CD4-positive, alpha-beta T cell (primary cell): Measurements from ENCODE around the gene GTF2E1. TPM values are rescaled to one million over a fixed set of nuclear protein-coding genes. Genes with fewer than 3 reads are reported as not detected.
"Not testable (repeated sequence)": the region's sequence is repeated elsewhere in the genome, so short reads cannot be mapped to it uniquely, and the experiment has no call there.

ENCODE experiments used
- ATAC-seq: fragments of 200-7000 bp; cut with Tn5 transposase; one replicate; pipeline ENCODE4 v1.10.0; 2022; ENCODE audit warnings: mild to moderate bottlenecking; ENCODE audit not compliant: poor library complexity
- CTCF ChIA-PET: fragments of 350-600 bp; sonication (Branson Sonifier 250); formaldehyde crosslinking; loops from one replicate; lab custom pipeline; 2021; ENCODE audit warnings: antibody characterized with exemption, inconsistent platforms; lab: Charles Lee
- POLR2A ChIA-PET: fragments of 350-600 bp; sonication (Branson Sonifier 250); formaldehyde crosslinking; loops from one replicate; lab custom pipeline; 2021; ENCODE audit warnings: antibody characterized with exemption, inconsistent platforms; lab: Charles Lee
- DNase-seq, 14 experiments: peaks; one replicate each; pipeline ENCODE4 v3.0.0-alpha.2; 2013 to 2020; ENCODE audit warnings: mixed read lengths in 2 of 14
- H3K27ac ChIP-seq, 2 donors: one replicate each; pipeline versions ENCODE4 v1.5.1 to v1.7.0; 2013; ENCODE audit warnings: low read length in 2 of 2, low read depth in 1 of 2, mild to moderate bottlenecking in 1 of 2
- H3K27me3 ChIP-seq, 2 experiments: 1 replicate in 1 of 2; 2 replicates in 1 of 2; pipeline versions ENCODE4 v1.6.1 to v1.7.0; 2013; ENCODE audit warnings: low read length in 2 of 2, control low read depth in 1 of 2, mild to moderate bottlenecking in 1 of 2, moderate library complexity in 1 of 2; ENCODE audit not compliant: insufficient read depth in 2 of 2, control insufficient read depth in 1 of 2
- H3K36me3 ChIP-seq: one replicate; pipeline ENCODE4 v1.6.1; 2013; ENCODE audit warnings: low read length, control low read depth; ENCODE audit not compliant: insufficient read depth
- H3K4me1 ChIP-seq: one replicate; pipeline ENCODE4 v1.6.1; 2013; ENCODE audit warnings: low read length, control low read depth; ENCODE audit not compliant: insufficient read depth
- H3K4me3 ChIP-seq: one replicate; pipeline ENCODE4 v1.5.1; 2013; ENCODE audit warnings: mild to moderate bottlenecking, low read length, moderate library complexity
- H3K9me3 ChIP-seq, 2 experiments: 1 replicate in 1 of 2; 2 replicates in 1 of 2; pipeline versions ENCODE4 v1.6.1 to v1.7.0; 2013; ENCODE audit warnings: low read length in 2 of 2, mild to moderate bottlenecking in 2 of 2, control low read depth in 1 of 2, moderate library complexity in 1 of 2; ENCODE audit not compliant: control insufficient read depth in 1 of 2, insufficient read depth in 1 of 2
- H3K27ac Mint-ChIP-seq: one replicate; pipeline ENCODE4 v1.8.0; 2020; ENCODE audit warnings: mixed read lengths
- H3K27me3 Mint-ChIP-seq: one replicate; pipeline ENCODE4 v1.8.0; 2021; ENCODE audit warnings: mixed read lengths
- H3K36me3 Mint-ChIP-seq: one replicate; pipeline ENCODE4 v1.8.0; 2021; ENCODE audit warnings: low read depth, mixed read lengths
- H3K4me1 Mint-ChIP-seq: one replicate; pipeline ENCODE4 v1.8.0; 2021; ENCODE audit warnings: low read depth, mixed read lengths
- H3K4me3 Mint-ChIP-seq: one replicate; pipeline ENCODE4 v1.8.0; 2020; ENCODE audit warnings: mild to moderate bottlenecking, mixed read lengths
- H3K9me3 Mint-ChIP-seq: one replicate; pipeline ENCODE4 v1.8.0; 2020; ENCODE audit warnings: mixed read lengths
- CTCF ChIP-seq: fragments of 200-600 bp; IDR thresholded peaks from one replicate; pipeline ENCODE4 v1.8.0; 2022; ENCODE audit warnings: antibody characterized with exemption, mild to moderate bottlenecking
- intact Hi-C, 2 experiments: fragments of 100-400 bp; cut with DNase I in 1 of 2; cut with micrococcal nuclease in 1 of 2; formaldehyde crosslinking; loops; one replicate each; pipeline versions ENCODE4 v1.15.1 to v1.9.0; 2023 to 2025; cut with DNase I, micrococcal nuclease
- total RNA-seq, 174 experiments: library from RNA in 2 of 174; stranded (reverse) in 2 of 174; gene quantifications; one replicate each; pipeline ENCODE4 v1.2.3 and lab custom pipeline; 2021 to 2026

GTF2E1 gene
- total RNA-seq, 2 experiments from 2014 or later: 6.3 to 7.5 TPM

- Histone ChIP-seq H3K27ac (no peak overlapping the region), H3K4me1 (no peaks in the 10 kb centered on the region), H3K27me3 (no peaks in the 10 kb centered on the region), H3K36me3 (peaks cover 8% of the 10 kb centered on the region), H3K4me3 (no peak overlapping the region), H3K9me3 (no peaks in the 10 kb centered on the region)
- intact Hi-C loops: no loop called here
- Mint-ChIP-seq H3K4me3 (no peak overlapping the region), H3K27ac (no peak overlapping the region), H3K9me3 (no peaks in the 10 kb centered on the region), H3K36me3 (peaks cover 41% of the 10 kb centered on the region), H3K4me1 (peaks cover 5% of the 10 kb centered on the region), H3K27me3 (no peaks in the 10 kb centered on the region)
- ChIA-PET POLR2A (no interaction called here), CTCF (no interaction called here)
- DNase-seq (no peak), ATAC-seq (no peak)
- TF ChIP-seq CTCF: no peak
Observed at GRCh38 chr3:120710369-120710768, 32.2 kb upstream of the GTF2E1 start.

GRCh38 chr3:120713262-120713661 is 29.3 kb upstream of the GTF2E1 start:
- ChIA-PET CTCF (no interaction called here), POLR2A (no interaction called here)
- ATAC-seq (no peak), DNase-seq (no peak)
- no peak overlapping the region for H3K4me3 ChIP-seq
- H3K4me1 ChIP-seq: no peaks in the 10 kb centered on the region
- Mint-ChIP-seq H3K36me3 (peaks cover 22% of the 10 kb centered on the region), H3K27ac (no peak overlapping the region), H3K9me3 (no peaks in the 10 kb centered on the region), H3K4me3 (no peak overlapping the region), H3K4me1 (peaks cover 7% of the 10 kb centered on the region), H3K27me3 (no peaks in the 10 kb centered on the region)
- no peaks in the 10 kb centered on the region for H3K27me3 ChIP-seq
- H3K9me3 ChIP-seq: no peaks in the 10 kb centered on the region
- H3K36me3 ChIP-seq: peaks cover 8% of the 10 kb centered on the region
- H3K27ac ChIP-seq: no peak overlapping the region
- TF ChIP-seq CTCF: no peak
- intact Hi-C loops: no loop called here

- H3K27me3 ChIP-seq, H3K9me3 Mint-ChIP-seq, H3K27me3 Mint-ChIP-seq, H3K36me3 ChIP-seq, H3K9me3 ChIP-seq: not testable (repeated sequence)
- DNase-seq (peak; percentile 66 to 88 (median 80)), ATAC-seq (peak; percentile 92)
- peak overlapping the region; percentile 98 for H3K27ac Mint-ChIP-seq
- Histone ChIP-seq H3K4me3 (peak overlapping the region; percentile 49), H3K4me1 (peaks cover 16% of the 10 kb centered on the region), H3K27ac (peak overlapping the region; percentile 14 to 41)
- ChIA-PET POLR2A (interaction anchor here (0.7 to 3.1 kb wide), 8 partner anchors 10 to 625 kb away, joined by 3 to 27 read pairs (median 4); partner anchors contain the start of genes GTF2E1, NDUFB4 and RABL3), CTCF (interaction anchor here (1.0 kb wide), 1 partner anchor 76 kb away, joined by 3 read pairs; no protein-coding TSS in a partner anchor)
- peaks cover 40% of the 10 kb centered on the region for H3K36me3 Mint-ChIP-seq
- peaks cover 38% of the 10 kb centered on the region for H3K4me1 Mint-ChIP-seq
- intact Hi-C loops: loop anchor here (1.0 to 2.0 kb wide), 2 partner anchors 23 to 24 kb away; partner anchors contain the start of genes GTF2E1 (in 2 of the 2) and RABL3 (in 2 of the 2)
- peak overlapping the region; percentile 88 for H3K4me3 Mint-ChIP-seq
Observed at GRCh38 chr3:120719167-120719834, 23.2 kb upstream of the GTF2E1 start.
